Lower lobe of right lung (tissue), 2 donors: ENCODE data around the gene ACTN1. TPM values are rescaled to one million over a fixed set of nuclear protein-coding genes. Genes with fewer than 3 reads are reported as not detected.

Source experiments
- ATAC-seq, 2 donors: fragments of 200-7000 bp; cut with Tn5 transposase; one replicate each; pipeline ENCODE4 v1.9.1; 2020 to 2022; ENCODE audit warnings: mild to moderate bottlenecking in 2 of 2, moderate library complexity in 2 of 2
- DNase-seq: peaks from one replicate; pipeline ENCODE4 v3.0.0-alpha.2; 2020
- H3K27ac ChIP-seq: fragments of 200-600 bp; one replicate; pipeline ENCODE4 v1.8.0; 2022
- H3K27me3 ChIP-seq: fragments of 200-600 bp; one replicate; pipeline ENCODE4 v1.8.0; 2022; ENCODE audit warnings: low read depth
- H3K36me3 ChIP-seq: fragments of 200-600 bp; one replicate; pipeline ENCODE4 v1.8.0; 2022; ENCODE audit warnings: mild to moderate bottlenecking
- H3K4me1 ChIP-seq: fragments of 200-600 bp; one replicate; pipeline ENCODE4 v1.8.0; 2022
- H3K4me3 ChIP-seq: fragments of 200-600 bp; one replicate; pipeline ENCODE4 v1.8.0; 2022; ENCODE audit warnings: mild to moderate bottlenecking
- H3K9me3 ChIP-seq: fragments of 200-600 bp; one replicate; pipeline ENCODE4 v1.8.0; 2022
- CTCF ChIP-seq: fragments of 200-600 bp; IDR thresholded peaks from one replicate; pipeline ENCODE4 v1.8.0; 2022; ENCODE audit warnings: antibody characterized with exemption, mild to moderate bottlenecking
- intact Hi-C: fragments of 100-400 bp; cut with DNase I; formaldehyde crosslinking; loops from one replicate; pipeline ENCODE4 v1.11.0; 2022
- total RNA-seq: library from RNA; stranded (reverse); fragmentation: NEBNext Ultra II Directional; extraction: Animal tissue kit (Norgen Biotek cat#: 25700); gene quantifications from one replicate; pipeline ENCODE4 v1.2.1, GENCODE V29; 2021
- donor health status: DM: no; HTN: yes; CAD: no; lungs with severe emphysema.

ACTN1 gene
- total RNA-seq, 1 donor from 2014 or later, result 124 TPM

- DNase-seq, result no peak
- intact Hi-C loops, result loop anchor here (10.0 kb wide), 1 partner anchor 900 kb away; no protein-coding TSS in a partner anchor
- no peaks in the 10 kb centered on the region for H3K36me3 ChIP-seq
- peaks cover 12% of the 10 kb centered on the region for H3K9me3 ChIP-seq
- no peaks in the 10 kb centered on the region for H3K27me3 ChIP-seq
- H3K27ac ChIP-seq, result no peak overlapping the region
- no peak overlapping the region for H3K4me3 ChIP-seq
- ATAC-seq, result no peak
- no peak for TF ChIP-seq CTCF
- no peaks in the 10 kb centered on the region for H3K4me1 ChIP-seq
Observed at GRCh38 chr14:68834816-68835215, 144.3 kb downstream of the ACTN1 start.

- H3K4me1 ChIP-seq, result peaks cover 8% of the 10 kb centered on the region
- H3K36me3 ChIP-seq, result no peaks in the 10 kb centered on the region
- no peaks in the 10 kb centered on the region for H3K27me3 ChIP-seq
- no peaks in the 10 kb centered on the region for H3K9me3 ChIP-seq
- H3K27ac ChIP-seq, result no peak overlapping the region
- no peak overlapping the region for H3K4me3 ChIP-seq
- intact Hi-C loops, result no loop called here
- DNase-seq (no peak), ATAC-seq (no peak)
- no peak for TF ChIP-seq CTCF
Observed at GRCh38 chr14:68828698-68829097, 150.4 kb downstream of the ACTN1 start.

GRCh38 chr14:68825729-68826128, 153.4 kb downstream of the ACTN1 start:
- Histone ChIP-seq H3K36me3 (no peaks in the 10 kb centered on the region), H3K27ac (no peak overlapping the region), H3K9me3 (no peaks in the 10 kb centered on the region), H3K27me3 (no peaks in the 10 kb centered on the region), H3K4me1 (peaks cover 8% of the 10 kb centered on the region), H3K4me3 (no peak overlapping the region)
- DNase-seq (no peak), ATAC-seq (no peak)
- no peak for TF ChIP-seq CTCF
- intact Hi-C loops, result no loop called here

GRCh38 chr14:68824517-68825347, 154.4 kb downstream of the ACTN1 start:
- DNase-seq (peak; percentile 92), ATAC-seq (peak; percentile 96)
- H3K36me3 ChIP-seq, result no peaks in the 10 kb centered on the region
- H3K4me1 ChIP-seq, result peaks cover 13% of the 10 kb centered on the region
- intact Hi-C loops, result no loop called here
- no peaks in the 10 kb centered on the region for H3K9me3 ChIP-seq
- H3K27me3 ChIP-seq, result no peaks in the 10 kb centered on the region
- no peak overlapping the region for H3K4me3 ChIP-seq
- peak; percentile 93 for TF ChIP-seq CTCF
- no peak overlapping the region for H3K27ac ChIP-seq

- intact Hi-C loops, result no loop called here
- H3K9me3 ChIP-seq, result no peaks in the 10 kb centered on the region
- no peak for DNase-seq
- ATAC-seq, result no peak
- H3K4me3 ChIP-seq, result no peak overlapping the region
- no peaks in the 10 kb centered on the region for H3K27me3 ChIP-seq
- TF ChIP-seq CTCF, result no peak
- peaks cover 19% of the 10 kb centered on the region for H3K4me1 ChIP-seq
- no peaks in the 10 kb centered on the region for H3K36me3 ChIP-seq
- no peak overlapping the region for H3K27ac ChIP-seq
Observed at GRCh38 chr14:68824207-68824516, 154.9 kb downstream of the ACTN1 start.

Other genes with a start within 250 kb of the ACTN1 start
- gene ZFP36L1, start 186.2 kb downstream of the ACTN1 start, total RNA-seq, result 199 TPM
- 54.5 TPM for gene DCAF5, start 173.8 kb upstream of the ACTN1 start, total RNA-seq
- 23.7 TPM for gene EXD2, start 212.2 kb upstream of the ACTN1 start, total RNA-seq